IMR-90 (cell line): Measurements from ENCODE around the gene BCAS4. TPM values are rescaled to one million over a fixed set of nuclear protein-coding genes. Genes with fewer than 3 reads are reported as not detected.

Experiments
- ATAC-seq: fragments of 200-7000 bp; cut with Tn5 transposase; 2 replicates; pipeline ENCODE4 v1.9.1; 2020; ENCODE audit warnings: low read depth, mild to moderate bottlenecking, moderate library complexity
- BruUV-seq: library from RNA; stranded (reverse); fragments of 400-500 nt; replicated peaks from 2 replicates; lab custom pipeline; 2021; lab: Mats Ljungman, UMichigan
- CTCF ChIA-PET: fragments of 300-600 bp; formaldehyde crosslinking; extraction: SDS; loops from one replicate; lab custom pipeline; 2021; ENCODE audit warnings: antibody characterized with exemption; lab: Yijun Ruan, JAX
- POLR2A ChIA-PET: fragments of 300-600 bp; sonication (Branson Sonifier 250); formaldehyde crosslinking; loops from one replicate; lab custom pipeline; 2022; ENCODE audit warnings: antibody characterized with exemption; ENCODE audit not compliant: unreplicated experiment; lab: Charles Lee
- DNase-seq: peaks from one replicate; pipeline ENCODE4 v3.0.0; 2013
- H2AFZ ChIP-seq: replicated peaks from 2 replicates; pipeline ENCODE3; 2013; ENCODE audit warnings: low read length, mild to moderate bottlenecking; ENCODE audit not compliant: poor library complexity
- H2AK5ac ChIP-seq: 2 replicates; pipeline ENCODE4 v1.6.1; 2013; ENCODE audit warnings: low read depth, low read length, inconsistent platforms
- H2AK9ac ChIP-seq: replicated peaks from 2 replicates; pipeline ENCODE3; 2013; ENCODE audit warnings: mild to moderate bottlenecking, low read depth, low read length, moderate library complexity; ENCODE audit not compliant: poor library complexity
- H2BK120ac ChIP-seq: 2 replicates; pipeline ENCODE4 v1.6.1; 2013; ENCODE audit warnings: low read depth, low read length, inconsistent platforms
- H2BK15ac ChIP-seq: 3 replicates; pipeline ENCODE4 v1.6.1; 2013; ENCODE audit warnings: low read depth, low read length, inconsistent platforms
- H2BK20ac ChIP-seq: 2 replicates; pipeline ENCODE4 v1.6.1; 2013; ENCODE audit warnings: low read depth, mild to moderate bottlenecking, inconsistent platforms, low read length, moderate library complexity
- H2BK5ac ChIP-seq: 2 replicates; pipeline ENCODE4 v1.6.1; 2013; ENCODE audit warnings: mild to moderate bottlenecking, low read depth, low read length, inconsistent platforms; ENCODE audit not compliant: poor library complexity, severe bottlenecking
- H3K14ac ChIP-seq: replicated peaks from 2 replicates; pipeline ENCODE4 v1.6.1; 2013; ENCODE audit warnings: low read depth, low read length, inconsistent platforms
- H3K18ac ChIP-seq: 2 replicates; pipeline ENCODE4 v1.6.1; 2013; ENCODE audit warnings: low read depth, low read length, control low read depth
- H3K23ac ChIP-seq: 2 replicates; pipeline ENCODE4 v1.6.1; 2013; ENCODE audit warnings: low read depth, low read length, inconsistent platforms
- H3K27ac ChIP-seq: 2 replicates; pipeline ENCODE4 v1.5.1; 2013; ENCODE audit warnings: mild to moderate bottlenecking, control low read depth, low read length; ENCODE audit not compliant: insufficient read depth
- H3K27me3 ChIP-seq: 2 replicates; pipeline ENCODE4 v1.6.1; 2013; ENCODE audit warnings: low read length; ENCODE audit not compliant: control insufficient read depth, insufficient read depth
- H3K36me3 ChIP-seq: 2 replicates; pipeline ENCODE4 v1.6.1; 2013; ENCODE audit warnings: low read length, mixed read lengths; ENCODE audit not compliant: control insufficient read depth, insufficient read depth
- H3K4ac ChIP-seq: 2 replicates; pipeline ENCODE4 v1.6.1; 2013; ENCODE audit warnings: low read depth, low read length, inconsistent platforms
- H3K4me1 ChIP-seq: 2 replicates; pipeline ENCODE4 v1.6.1; 2013; ENCODE audit warnings: low read length, mixed read lengths; ENCODE audit not compliant: control insufficient read depth, insufficient read depth
- H3K4me2 ChIP-seq: 2 replicates; pipeline ENCODE4 v1.6.1; 2013; ENCODE audit warnings: low read depth, mild to moderate bottlenecking, control low read depth, low read length, moderate library complexity
- H3K4me3 ChIP-seq: 2 replicates; pipeline ENCODE4 v1.5.1; 2013; ENCODE audit warnings: low read depth, mild to moderate bottlenecking, control low read depth, low read length, moderate library complexity; ENCODE audit not compliant: insufficient read depth
- H3K56ac ChIP-seq: 2 replicates; pipeline ENCODE4 v1.6.1; 2013; ENCODE audit warnings: low read length, inconsistent platforms; ENCODE audit not compliant: insufficient read depth; ENCODE audit errors: extremely low read depth
- H3K79me1 ChIP-seq, 2 experiments: 2 replicates each; pipeline ENCODE4 v1.6.1; 2013; ENCODE audit warnings: low read length in 2 of 2, inconsistent platforms in 1 of 2, low read depth in 1 of 2
- H3K9ac ChIP-seq: 2 replicates; pipeline ENCODE4 v1.6.1; 2013; ENCODE audit warnings: low read depth, low read length, control low read depth
- H3K9me1 ChIP-seq: 2 replicates; pipeline ENCODE4 v1.6.1; 2013; ENCODE audit warnings: low read length, inconsistent platforms; ENCODE audit not compliant: insufficient read depth
- H3K9me3 ChIP-seq: 2 replicates; pipeline ENCODE4 v1.6.1; 2013; ENCODE audit warnings: low read length; ENCODE audit not compliant: control insufficient read depth, insufficient read depth
- H4K20me1 ChIP-seq: 2 replicates; pipeline ENCODE4 v1.6.1; 2013; ENCODE audit warnings: low read length, inconsistent platforms; ENCODE audit not compliant: insufficient read depth
- H4K5ac ChIP-seq: 2 replicates; pipeline ENCODE4 v1.6.1; 2013; ENCODE audit warnings: mild to moderate bottlenecking, low read depth, low read length, control low read depth
- H4K8ac ChIP-seq, 2 experiments: 2 replicates each; pipeline ENCODE4 v1.6.1; 2013; ENCODE audit warnings: low read depth in 2 of 2, low read length in 2 of 2, control low read depth in 1 of 2, inconsistent platforms in 1 of 2
- H4K91ac ChIP-seq: 2 replicates; pipeline ENCODE4 v1.6.1; 2013; ENCODE audit warnings: low read depth, low read length, inconsistent platforms; ENCODE audit not compliant: insufficient read depth
- BHLHE40 ChIP-seq: fragments of 150-350 bp; IDR thresholded peaks from 2 replicates; pipeline ENCODE4 v1.6.1; 2016; ENCODE audit warnings: mild to moderate bottlenecking, low read depth, low read length
- CHD1 ChIP-seq: IDR thresholded peaks from 2 replicates; pipeline ENCODE4 v1.6.1; 2012; ENCODE audit warnings: low read depth, low read length, improper control_type of control experiment
- ELK1 ChIP-seq: fragments of 150-350 bp; IDR thresholded peaks from 2 replicates; pipeline ENCODE4 v1.6.1; 2016; ENCODE audit warnings: low read depth, mild to moderate bottlenecking, low read length, moderate library complexity, borderline replicate concordance
- FOS ChIP-seq: fragments of 150-350 bp; IDR thresholded peaks from 2 replicates; pipeline ENCODE4 v1.6.1; 2016; ENCODE audit warnings: low read depth, low read length
- MXI1 ChIP-seq: IDR thresholded peaks from 2 replicates; pipeline ENCODE4 v1.6.1; 2012; ENCODE audit warnings: low read depth, mild to moderate bottlenecking, low read length, moderate library complexity, borderline replicate concordance
- NFE2L2 ChIP-seq: fragments of 150-350 bp; IDR thresholded peaks from 2 replicates; pipeline ENCODE4 v1.6.1; 2016; ENCODE audit warnings: low read depth, mild to moderate bottlenecking, low read length
- RAD21 ChIP-seq: IDR thresholded peaks from 2 replicates; pipeline ENCODE4 v1.6.1; 2012; ENCODE audit warnings: low read length, improper control_type of control experiment
- RCOR1 ChIP-seq: IDR thresholded peaks from 2 replicates; pipeline ENCODE4 v1.6.1; 2012; ENCODE audit warnings: mild to moderate bottlenecking, low read length, improper control_type of control experiment; ENCODE audit not compliant: insufficient replicate concordance
- RFX5 ChIP-seq: IDR thresholded peaks from 2 replicates; pipeline ENCODE4 v1.8.0; 2012; ENCODE audit warnings: low read depth, mild to moderate bottlenecking, low read length, moderate library complexity
- SMC3 ChIP-seq: fragments of 150-350 bp; IDR thresholded peaks from 2 replicates; pipeline ENCODE4 v1.6.1; 2016; ENCODE audit warnings: low read depth, mild to moderate bottlenecking, antibody characterized with exemption, low read length, moderate library complexity
- WGBS, 2 experiments: methylation state at CpG; one replicate each; pipeline versions ENCODE4 v1.1.5 to v1.1.7; 2013; ENCODE audit warnings: missing lambda C conversion rate in 2 of 2; ENCODE audit not compliant: insufficient read length in 1 of 2; ENCODE audit errors: extremely low coverage in 2 of 2; 5-methylcytosine and 5-hydroxymethylcytosine counted together
- dilution Hi-C: fragments of 300-500 bp; cut with HindIII; formaldehyde crosslinking; loops from one replicate; pipeline ENCODE4 v1.14.3; 2018; ENCODE audit warnings: low sequenced_read_pairs; ENCODE audit not compliant: unreplicated experiment
- in situ Hi-C: fragments of 300-500 bp; cut with MboI; formaldehyde crosslinking; loops from 3 replicates; pipeline ENCODE4 v1.14.3; 2019; ENCODE audit warnings: low sequenced_read_pairs, inconsistent platforms, mixed read lengths
- intact Hi-C: fragments of 100-400 bp; cut with micrococcal nuclease; formaldehyde crosslinking; loops from 2 replicates; pipeline ENCODE4 v1.10.0; 2022
- polyA plus RNA-seq, 3 experiments: library from polyadenylated mRNA; depleted of rRNA; stranded (reverse); fragments of >200 nt; gene quantifications; 2 replicates each; pipeline ENCODE4 v1.2.3, GENCODE V29; 2012; ENCODE audit warnings: low replicate concordance in 1 of 3
- total RNA-seq: library from RNA; depleted of rRNA; stranded (reverse); fragments of >200 nt; gene quantifications from 2 replicates; pipeline ENCODE4 v1.2.3, GENCODE V29; 2012

Gene BCAS4
- total and polyA plus RNA-seq, 2 of the 4 experiments (the other 2 are of a cell fraction), result 42.7 to 47.5 TPM

GRCh38 chr20:50784464-50784863 lies 10.4 kb upstream of the BCAS4 start:
- Histone ChIP-seq H3K4ac (no peak overlapping the region), H3K4me2 (no peak overlapping the region), H2BK120ac (no peak overlapping the region), H3K9me3 (no peaks in the 10 kb centered on the region), H3K23ac (no peak overlapping the region), H3K4me1 (peaks cover 6% of the 10 kb centered on the region), H2BK15ac (no peak overlapping the region), H3K9ac (no peak overlapping the region), H3K18ac (no peak overlapping the region), H2AK5ac (no peak overlapping the region), H4K8ac (no peak overlapping the region), H3K56ac (no peak overlapping the region), H3K14ac (no peak overlapping the region), H3K79me1 (no peaks in the 10 kb centered on the region), H2AFZ (no peak overlapping the region), H4K5ac (no peak overlapping the region), H3K27ac (no peak overlapping the region), H2BK5ac (no peak overlapping the region), H3K36me3 (no peaks in the 10 kb centered on the region), H3K4me3 (no peak overlapping the region), H3K9me1 (no peaks in the 10 kb centered on the region; the same call in 1 of the 2 replicates), H4K91ac (no peak overlapping the region), H2BK20ac (no peak overlapping the region), H3K27me3 (peaks cover 2% of the 10 kb centered on the region; the same call in 1 of the 2 replicates), H4K20me1 (no peaks in the 10 kb centered on the region), H2AK9ac (no peak overlapping the region)
- DNase-seq (no peak), ATAC-seq (no peak)
- ChIA-PET CTCF (interaction anchor here (0.6 kb wide), 1 partner anchor 90 kb away, joined by 3 read pairs; no protein-coding TSS in a partner anchor), POLR2A (no interaction called here)
- BruUV-seq, result no TSS peak
- intact Hi-C loops, result no loop called here
- dilution Hi-C loops, result no loop called here
- TF ChIP-seq RCOR1, result no peak
- no peak for TF ChIP-seq FOS
- no peak for TF ChIP-seq SMC3
- TF ChIP-seq RFX5, result no peak
- no peak for TF ChIP-seq BHLHE40
- TF ChIP-seq MXI1, result no peak
- TF ChIP-seq CHD1, result no peak
- no peak for TF ChIP-seq ELK1
- no peak for TF ChIP-seq RAD21
- no peak for TF ChIP-seq NFE2L2
- in situ Hi-C loops, result loop anchor here (10.0 kb wide), 1 partner anchor 600 kb away; no protein-coding TSS in a partner anchor
- 100% methylated on average over 2 of the region's 4 CpGs; no CpG with 5 or more reads in 1 of the 2 experiments for WGBS, 2 experiments
